Upper lobe of right lung (tissue), 1 donor: ENCODE data around the gene PCDHB7. TPM values are rescaled to one million over a fixed set of nuclear protein-coding genes. Genes with fewer than 3 reads are reported as not detected.
"Not testable (repeated sequence)": the region's sequence is repeated elsewhere in the genome, so short reads cannot be mapped to it uniquely, and the experiment has no call there.

Experiments used
- ATAC-seq: fragments of 200-7000 bp; cut with Tn5 transposase; one replicate; pipeline ENCODE4 v1.9.1; 2020; ENCODE audit warnings: mild to moderate bottlenecking, moderate library complexity
- DNase-seq: peaks from one replicate; pipeline ENCODE4 v3.0.0-alpha.2; 2020
- H3K27ac ChIP-seq: fragments of 200-600 bp; one replicate; pipeline ENCODE4 v1.8.0; 2022
- H3K27me3 ChIP-seq: fragments of 200-600 bp; one replicate; pipeline ENCODE4 v1.8.0; 2022; ENCODE audit warnings: mild to moderate bottlenecking
- H3K36me3 ChIP-seq: fragments of 200-600 bp; one replicate; pipeline ENCODE4 v1.8.0; 2022
- H3K4me1 ChIP-seq: fragments of 200-600 bp; one replicate; pipeline ENCODE4 v1.8.0; 2022
- H3K4me3 ChIP-seq: fragments of 200-600 bp; one replicate; pipeline ENCODE4 v1.8.0; 2022; ENCODE audit warnings: mild to moderate bottlenecking
- H3K9me3 ChIP-seq: fragments of 200-600 bp; one replicate; pipeline ENCODE4 v1.8.0; 2022
- CTCF ChIP-seq: fragments of 200-600 bp; IDR thresholded peaks from one replicate; pipeline ENCODE4 v1.8.0; 2022; ENCODE audit warnings: antibody characterized with exemption
- intact Hi-C: fragments of 100-400 bp; cut with DNase I; formaldehyde crosslinking; loops from one replicate; pipeline ENCODE4 v1.11.0; 2022
- total RNA-seq: library from RNA; stranded (reverse); fragmentation: NEBNext Ultra II Directional; extraction: Animal tissue kit (Norgen Biotek cat#: 25700); gene quantifications from one replicate; pipeline ENCODE4 v1.2.1, GENCODE V29; 2021
- donor health status: DM: no; HTN: yes; CAD: no; lungs with severe emphysema.

PCDHB7 gene
- total RNA-seq, 1 donor from 2014 or later = 2.8 TPM

GRCh38 chr5:141199359-141200235, 27.2 kb downstream of the PCDHB7 start, which contains the start of gene PCDHB11:
Gene PCDHB11 (plus strand): TSS chr5:141199627. CDS start chr5:141199775, 148 bp downstream.
- TF ChIP-seq CTCF = peak; percentile 7
- Histone ChIP-seq H3K27me3 (no peaks in the 10 kb centered on the region), H3K9me3 (peaks cover 25% of the 10 kb centered on the region), H3K4me3 (peak within 1 kb of the TSS; percentile 0), H3K36me3 (no peaks in the 10 kb centered on the region), H3K4me1 (no peaks in the 10 kb centered on the region), H3K27ac (no peak within 1 kb of the TSS)
- DNase-seq (no peak), ATAC-seq (no peak)
- intact Hi-C loops = no loop called here

GRCh38 chr5:141201126-141201525, 28.7 kb downstream of the PCDHB7 start:
- H3K36me3 ChIP-seq, H3K27ac ChIP-seq, H3K4me1 ChIP-seq, DNase-seq, H3K4me3 ChIP-seq, intact Hi-C loops, ATAC-seq, H3K27me3 ChIP-seq: not testable (repeated sequence)
- H3K9me3 ChIP-seq = peaks cover 21% of the 10 kb centered on the region

- H3K4me1 ChIP-seq, DNase-seq, ATAC-seq, H3K27ac ChIP-seq, H3K27me3 ChIP-seq, intact Hi-C loops, H3K4me3 ChIP-seq, H3K36me3 ChIP-seq: not testable (repeated sequence)
- peaks cover 16% of the 10 kb centered on the region for H3K9me3 ChIP-seq
Observed at GRCh38 chr5:141201646-141202045, 29.2 kb downstream of the PCDHB7 start.

- Histone ChIP-seq H3K27ac (no peak within 1 kb of the TSS), H3K27me3 (no peaks in the 10 kb centered on the region), H3K9me3 (peaks cover 5% of the 10 kb centered on the region), H3K4me3 (peak within 1 kb of the TSS; percentile 12), H3K4me1 (no peaks in the 10 kb centered on the region), H3K36me3 (no peaks in the 10 kb centered on the region)
- TF ChIP-seq CTCF = peak; percentile 22
- DNase-seq = no peak
- intact Hi-C loops = no loop called here
- no peak for ATAC-seq
Observed at GRCh38 chr5:141208478-141208877, 36.0 kb downstream of the PCDHB7 start, which contains the start of gene PCDHB12. Gene PCDHB12 (plus strand): TSS chr5:141208719. CDS start chr5:141208908, 189 bp downstream.

- H3K27me3 ChIP-seq, H3K36me3 ChIP-seq, intact Hi-C loops, H3K27ac ChIP-seq, DNase-seq, ATAC-seq, H3K9me3 ChIP-seq, H3K4me3 ChIP-seq, H3K4me1 ChIP-seq: not testable (repeated sequence)
Observed at GRCh38 chr5:141210281-141210680, 37.8 kb downstream of the PCDHB7 start.

GRCh38 chr5:141210849-141211248, 38.4 kb downstream of the PCDHB7 start:
- DNase-seq, ATAC-seq, intact Hi-C loops, H3K27ac ChIP-seq, H3K36me3 ChIP-seq, H3K4me1 ChIP-seq, H3K4me3 ChIP-seq, H3K9me3 ChIP-seq, H3K27me3 ChIP-seq: not testable (repeated sequence)

- H3K4me1 ChIP-seq, H3K4me3 ChIP-seq, DNase-seq, intact Hi-C loops, H3K36me3 ChIP-seq, H3K27me3 ChIP-seq, H3K27ac ChIP-seq, H3K9me3 ChIP-seq: not testable (repeated sequence)
- peak; percentile 19 for TF ChIP-seq CTCF
- ATAC-seq = peak; percentile 73
Observed at GRCh38 chr5:141213656-141214339, 41.4 kb downstream of the PCDHB7 start, which contains the start of gene PCDHB13. Gene PCDHB13 (plus strand): TSS chr5:141213919. CDS start chr5:141214124, 205 bp downstream.

- H3K27me3 ChIP-seq, H3K4me3 ChIP-seq, DNase-seq, H3K9me3 ChIP-seq, intact Hi-C loops, H3K4me1 ChIP-seq, H3K27ac ChIP-seq, ATAC-seq, H3K36me3 ChIP-seq: not testable (repeated sequence)
Observed at GRCh38 chr5:141214583-141214982, 42.1 kb downstream of the PCDHB7 start.

GRCh38 chr5:141215504-141215903, 43.1 kb downstream of the PCDHB7 start:
- H3K4me1 ChIP-seq, H3K36me3 ChIP-seq, intact Hi-C loops, ATAC-seq, H3K27ac ChIP-seq, H3K27me3 ChIP-seq, DNase-seq, H3K4me3 ChIP-seq: not testable (repeated sequence)
- H3K9me3 ChIP-seq = peaks cover 14% of the 10 kb centered on the region

- H3K27me3 ChIP-seq, H3K4me3 ChIP-seq, H3K27ac ChIP-seq, ATAC-seq, H3K4me1 ChIP-seq, intact Hi-C loops, H3K36me3 ChIP-seq, DNase-seq: not testable (repeated sequence)
- peaks cover 12% of the 10 kb centered on the region for H3K9me3 ChIP-seq
Observed at GRCh38 chr5:141216035-141216434, 43.6 kb downstream of the PCDHB7 start.
